Raji (cell line): Measurements from ENCODE around the gene LAG3.

ENCODE experiments used
- POLR2A ChIP-seq: IDR thresholded peaks from 2 replicates; pipeline ENCODE4 v1.6.1; 2011; ENCODE audit warnings: low read depth, low read length, control low read depth; ENCODE audit not compliant: insufficient read depth

LAG3 gene

DNA sequence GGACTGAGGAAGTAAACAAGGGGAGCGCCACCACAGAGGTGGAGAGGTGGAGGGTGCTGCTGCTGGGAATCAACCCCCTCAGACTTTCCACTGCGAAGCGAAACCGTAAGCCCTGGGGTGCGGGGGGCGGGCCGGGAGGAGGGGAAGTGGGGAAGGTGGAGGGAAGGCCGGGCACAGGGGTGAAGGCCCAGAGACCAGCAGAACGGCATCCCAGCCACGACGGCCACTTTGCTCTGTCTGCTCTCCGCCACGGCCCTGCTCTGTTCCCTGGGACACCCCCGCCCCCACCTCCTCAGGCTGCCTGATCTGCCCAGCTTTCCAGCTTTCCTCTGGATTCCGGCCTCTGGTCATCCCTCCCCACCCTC lies at the start of gene LAG3:
Gene LAG3 (plus strand): TSS at position 190 of the 365 bp plus-strand sequence. CDS start 333 bp downstream, outside the sequence.
- no peak for TF ChIP-seq POLR2A

DNA sequence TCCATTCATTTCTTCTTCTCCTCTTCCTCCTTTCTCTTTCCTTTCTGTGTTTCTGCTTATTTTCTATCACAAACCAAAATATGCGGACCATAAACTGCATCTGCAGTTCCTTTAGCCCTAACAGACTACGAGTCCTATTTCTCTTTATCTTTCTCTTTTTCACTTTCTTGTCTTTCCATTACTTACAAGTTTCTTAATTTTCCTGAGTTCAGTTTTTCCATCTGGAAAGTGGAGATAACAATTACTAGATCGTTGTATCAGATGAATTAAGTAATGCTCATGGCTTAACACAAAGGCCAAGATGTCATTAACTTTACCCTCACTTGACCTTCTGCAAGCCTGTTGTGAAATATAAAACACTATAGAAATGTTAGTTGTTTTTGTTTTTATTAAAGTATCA lies 49.5 kb upstream of the LAG3 start:
- no peak for TF ChIP-seq POLR2A

DNA sequence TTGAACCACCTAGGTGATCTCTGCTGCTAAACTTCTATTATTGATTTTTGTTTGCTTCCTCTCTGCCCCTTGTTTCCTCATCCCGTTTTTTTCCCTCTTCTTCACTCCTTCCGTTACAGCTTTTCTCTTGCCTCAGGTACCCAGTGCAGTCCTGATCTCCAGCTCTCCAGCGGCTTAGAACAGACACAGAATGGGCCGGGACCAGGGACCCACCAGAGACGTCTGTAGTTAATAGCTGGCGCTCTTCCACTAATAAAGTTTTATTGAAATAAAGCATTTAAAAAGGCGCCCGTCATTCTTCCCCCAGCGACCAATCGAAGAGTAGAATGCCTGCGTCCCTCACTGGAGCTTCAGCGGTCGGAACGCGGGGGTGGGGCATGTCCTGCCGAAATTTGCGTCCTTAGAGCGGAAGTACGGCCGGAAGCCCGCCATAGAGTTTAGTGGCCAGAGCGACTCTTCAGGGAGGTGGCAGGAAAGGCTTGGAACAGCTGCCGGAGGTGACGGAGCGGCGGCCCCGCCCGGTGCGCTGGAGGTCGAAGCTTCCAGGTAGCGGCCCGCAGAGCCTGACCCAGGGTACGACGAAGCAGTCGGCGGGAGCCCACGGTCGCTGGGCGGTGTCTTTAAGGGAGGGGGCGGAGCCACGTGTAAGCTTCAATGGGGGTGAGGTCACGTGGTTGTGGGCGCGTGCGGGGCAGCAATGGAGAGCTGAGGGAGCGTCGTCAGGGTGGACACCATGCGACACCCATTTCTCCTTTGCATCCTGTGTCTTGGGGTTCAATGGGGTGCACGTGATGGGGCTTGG lies 48.5 kb upstream of the LAG3 start, which contains the start of gene COPS7A:
Gene COPS7A (plus strand): TSS at position 440 of the 802 bp plus-strand sequence. CDS start 611 bp downstream, outside the sequence.
- TF ChIP-seq POLR2A = peak; percentile 88

DNA sequence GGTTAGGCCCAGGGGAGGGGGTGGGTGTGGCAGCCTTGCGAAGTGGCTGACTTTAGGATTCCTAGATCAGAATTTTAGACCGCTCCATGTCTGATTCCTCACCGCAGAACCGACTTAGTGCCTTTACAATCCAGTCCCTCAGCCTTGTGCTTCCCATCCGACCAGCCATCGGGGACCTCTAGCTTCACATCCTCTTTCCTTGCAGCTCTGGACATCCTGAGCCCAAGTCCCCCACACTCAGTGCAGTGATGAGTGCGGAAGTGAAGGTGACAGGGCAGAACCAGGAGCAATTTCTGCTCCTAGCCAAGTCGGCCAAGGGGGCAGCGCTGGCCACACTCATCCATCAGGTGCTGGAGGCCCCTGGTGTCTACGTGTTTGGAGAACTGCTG lies 47.9 kb upstream of the LAG3 start:
- no peak for TF ChIP-seq POLR2A

DNA sequence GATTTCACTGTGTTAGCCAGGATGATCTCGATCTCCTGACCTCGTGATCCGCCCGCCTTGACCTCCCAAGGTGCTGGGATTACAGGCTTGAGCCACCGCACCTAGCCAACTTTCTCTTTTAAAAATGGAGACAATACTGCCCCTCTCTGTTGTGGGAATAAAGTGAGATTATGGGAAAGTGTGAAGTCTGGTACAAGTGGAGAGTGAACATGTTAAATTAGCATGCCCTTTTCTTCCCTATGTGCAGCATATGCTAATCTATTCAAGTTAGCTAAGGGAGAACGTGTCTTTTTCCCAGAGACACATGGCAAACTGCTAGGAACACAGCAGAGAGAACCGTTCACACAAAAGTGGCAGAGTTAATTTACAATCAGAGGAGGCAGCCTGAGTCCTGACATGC lies 47.0 kb upstream of the LAG3 start:
- TF ChIP-seq POLR2A = no peak

DNA sequence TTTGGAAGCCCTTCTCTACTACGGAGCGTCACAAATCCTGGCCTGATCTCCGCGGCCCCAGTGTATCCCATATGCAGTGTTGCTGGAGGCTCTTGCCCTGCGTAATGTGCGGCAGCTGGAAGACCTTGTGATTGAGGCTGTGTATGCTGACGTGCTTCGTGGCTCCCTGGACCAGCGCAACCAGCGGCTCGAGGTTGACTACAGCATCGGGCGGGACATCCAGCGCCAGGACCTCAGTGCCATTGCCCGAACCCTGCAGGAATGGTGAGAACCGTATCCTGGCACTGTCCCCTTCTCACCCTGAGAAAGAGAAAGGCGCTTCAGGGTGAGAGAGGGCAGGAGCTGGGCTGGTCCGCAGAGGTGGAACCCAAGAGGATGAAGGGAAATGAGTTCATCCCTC lies 43.1 kb upstream of the LAG3 start:
- TF ChIP-seq POLR2A = no peak

DNA sequence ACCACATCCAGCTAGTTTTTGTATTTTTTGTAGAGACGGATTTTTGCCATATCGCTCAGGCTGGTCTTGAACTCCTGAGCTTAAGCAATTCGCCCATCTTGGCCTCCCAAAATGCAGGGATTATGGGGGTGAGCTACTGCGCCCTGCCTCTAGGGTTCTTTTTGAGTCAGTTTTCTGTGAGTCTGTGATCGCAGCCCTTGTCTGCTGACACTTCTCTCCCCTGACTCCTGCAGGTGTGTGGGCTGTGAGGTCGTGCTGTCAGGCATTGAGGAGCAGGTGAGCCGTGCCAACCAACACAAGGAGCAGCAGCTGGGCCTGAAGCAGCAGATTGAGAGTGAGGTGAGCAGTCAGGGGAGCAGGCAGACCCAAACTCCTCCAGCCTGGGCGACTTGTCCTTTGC lies 42.2 kb upstream of the LAG3 start:
- TF ChIP-seq POLR2A = no peak

DNA sequence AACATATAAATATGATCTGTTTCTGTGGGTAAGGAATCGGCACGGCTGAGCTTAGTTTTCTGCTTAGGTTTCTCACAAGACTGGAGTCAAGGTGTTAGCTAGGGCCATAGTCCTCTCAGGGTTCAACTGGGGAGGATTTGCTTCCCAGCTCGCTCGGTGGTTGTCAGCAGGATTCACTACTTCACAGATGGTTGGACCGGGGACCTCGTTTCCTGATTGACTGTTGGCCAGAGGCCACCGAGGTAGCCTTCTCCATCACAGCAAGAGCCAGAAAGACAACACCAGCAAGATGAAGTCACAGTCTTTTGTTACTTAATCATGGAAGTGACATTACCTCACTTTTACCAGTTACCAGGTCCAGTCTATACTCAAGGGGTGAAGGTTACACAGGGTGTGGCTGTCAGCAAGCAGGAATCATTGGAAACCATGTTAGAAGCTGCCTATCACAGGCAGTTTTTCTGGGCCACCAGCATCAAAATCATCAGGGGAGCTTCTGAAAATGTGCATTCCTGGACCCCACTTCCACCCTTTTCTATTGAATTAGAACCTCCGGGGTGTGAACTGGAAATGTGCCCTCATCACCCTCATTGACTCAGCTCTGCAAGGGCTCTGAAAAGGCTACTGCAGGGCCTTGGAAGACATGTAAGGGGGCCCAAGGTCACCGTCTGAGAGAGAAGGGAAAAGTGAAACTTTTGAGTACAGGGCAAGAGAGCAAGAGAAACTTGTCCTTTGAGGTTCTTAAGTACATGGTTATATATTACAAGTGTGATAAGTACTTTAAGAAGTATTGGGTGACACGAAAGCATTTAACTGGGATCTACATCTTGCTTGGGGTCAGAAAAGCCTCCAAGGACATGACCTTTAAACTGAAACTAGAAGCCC lies 37.6 kb upstream of the LAG3 start:
- TF ChIP-seq POLR2A = no peak

DNA sequence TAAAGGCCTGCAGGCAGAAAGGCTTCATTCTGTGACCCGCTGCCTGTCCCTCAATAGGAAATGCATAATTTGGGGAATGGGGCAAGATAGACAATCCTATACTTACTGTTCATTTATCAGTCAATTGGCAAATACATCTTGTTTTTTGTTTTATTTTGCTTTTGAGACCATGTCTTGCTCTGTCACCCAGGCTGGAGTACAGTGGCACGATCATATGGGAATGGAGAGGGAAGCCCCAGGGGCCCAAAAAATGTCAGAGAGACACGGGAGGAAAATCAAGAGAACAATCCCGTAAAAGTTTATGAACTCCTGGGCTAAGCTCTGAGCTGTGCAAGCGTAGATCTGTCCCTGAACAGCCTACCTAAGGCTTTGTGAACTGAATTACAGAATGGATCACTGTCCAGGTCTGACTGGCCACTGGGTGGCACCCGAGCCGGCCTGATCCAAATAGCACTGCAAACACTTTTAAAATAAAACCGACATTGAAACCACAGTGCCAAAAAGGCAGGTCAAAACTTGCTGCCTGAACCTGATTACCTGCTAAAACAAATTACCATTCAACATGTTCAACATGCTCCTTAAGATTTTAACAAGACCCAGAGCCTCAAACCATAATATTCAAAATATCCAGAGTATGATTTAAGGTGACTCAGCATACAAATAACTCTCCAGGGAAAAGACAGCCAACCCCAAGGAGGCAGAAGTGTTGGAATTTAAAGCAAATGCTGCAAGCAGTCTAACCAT lies 36.7 kb upstream of the LAG3 start:
- no peak for TF ChIP-seq POLR2A

DNA sequence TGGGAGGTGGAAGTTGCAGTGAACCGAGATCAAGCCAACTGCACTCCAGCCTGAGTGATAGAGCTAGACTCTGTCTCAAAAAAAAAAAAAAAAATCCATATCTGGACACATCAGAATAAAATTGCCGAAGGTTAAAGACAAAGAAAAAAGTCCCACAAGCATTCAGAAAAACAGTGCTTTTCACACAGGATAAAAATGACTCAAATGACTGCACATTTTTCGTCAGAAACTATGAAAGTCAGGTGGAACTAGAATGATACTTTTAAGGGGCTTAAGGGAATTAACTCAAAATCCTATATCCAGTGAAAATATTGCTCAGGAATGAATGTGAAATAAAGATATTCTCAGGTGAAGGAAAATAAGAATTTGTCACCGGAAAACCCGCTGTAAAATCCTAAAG lies 35.6 kb upstream of the LAG3 start:
- TF ChIP-seq POLR2A = no peak

DNA sequence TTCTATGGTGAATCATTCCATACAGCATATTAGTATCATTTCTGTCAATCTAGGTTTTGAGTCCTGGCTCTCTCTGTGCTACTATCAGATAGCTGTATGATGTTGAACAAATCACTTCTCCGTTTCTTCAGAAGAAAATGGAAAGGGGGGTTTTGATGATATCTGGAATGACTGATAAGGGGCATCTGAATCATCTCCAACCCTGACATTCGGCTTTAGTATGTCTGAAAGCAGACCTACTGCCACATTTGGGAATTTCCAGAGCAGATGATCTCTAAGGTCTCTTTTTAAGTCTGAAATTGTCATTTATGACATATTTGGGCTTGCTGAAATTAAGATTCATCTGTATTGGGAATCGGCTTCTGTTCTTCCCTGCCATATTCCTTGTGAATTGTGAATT lies 29.5 kb upstream of the LAG3 start:
- TF ChIP-seq POLR2A = no peak

DNA sequence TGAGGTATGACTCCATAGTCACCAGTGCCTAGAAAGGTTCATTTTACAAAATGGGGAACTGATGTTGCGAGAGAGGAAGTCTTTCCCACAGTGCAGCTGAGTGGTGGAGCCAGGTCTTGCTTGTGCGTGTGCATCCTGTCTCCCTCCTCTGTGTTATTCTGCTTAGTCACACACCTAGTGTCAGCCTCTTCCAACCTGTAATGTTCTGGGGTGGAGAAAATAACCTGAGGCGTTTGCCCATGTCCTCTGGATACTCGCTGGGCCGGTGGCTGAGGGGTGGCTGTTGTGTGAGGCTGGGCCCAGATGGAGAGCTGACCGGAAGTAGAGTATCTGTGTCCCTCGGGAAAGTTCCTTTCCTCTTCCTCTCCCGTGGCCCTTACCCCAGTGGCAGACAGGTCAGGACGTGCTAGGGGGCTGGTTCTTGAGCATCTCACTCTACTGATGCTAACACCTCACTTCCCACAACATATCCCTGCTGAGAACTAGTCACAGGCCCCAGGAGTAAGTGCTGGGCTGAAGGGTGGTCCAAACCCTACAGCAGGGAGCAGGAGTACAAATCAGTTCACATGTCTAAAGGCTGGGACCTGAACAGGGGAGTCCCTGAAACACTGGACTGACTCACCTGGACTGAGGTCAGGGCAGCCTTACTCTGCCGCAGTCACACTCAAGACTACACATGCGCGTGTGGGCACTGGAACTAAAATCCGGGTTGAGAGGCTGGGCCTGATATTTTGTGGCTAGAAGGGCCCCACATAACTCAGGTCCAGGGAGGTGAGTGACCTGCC lies 26.4 kb upstream of the LAG3 start:
- 0 out of 2 replicates have a peak, but pooled peaks have one; percentile 24 for TF ChIP-seq POLR2A

DNA sequence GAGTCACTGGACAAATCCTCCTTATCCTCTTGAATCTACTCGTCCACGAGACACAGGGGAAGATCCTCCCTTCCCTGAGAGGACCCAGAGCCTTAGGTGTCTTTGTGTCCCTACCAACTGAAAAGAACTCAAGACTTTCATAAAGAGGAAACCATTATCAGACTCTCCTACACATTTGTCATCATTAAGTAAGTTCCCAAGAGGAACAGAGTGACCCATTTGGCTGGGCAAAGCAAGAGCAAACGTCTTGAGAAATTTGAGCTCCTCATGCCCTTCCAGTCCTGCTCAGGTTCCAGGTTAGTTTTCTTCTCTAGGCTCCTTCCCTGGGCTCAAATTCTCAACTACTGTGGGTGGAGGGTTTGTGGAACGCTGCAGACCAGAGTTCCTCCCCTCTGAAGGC lies 25.1 kb upstream of the LAG3 start:
- no peak for TF ChIP-seq POLR2A

DNA sequence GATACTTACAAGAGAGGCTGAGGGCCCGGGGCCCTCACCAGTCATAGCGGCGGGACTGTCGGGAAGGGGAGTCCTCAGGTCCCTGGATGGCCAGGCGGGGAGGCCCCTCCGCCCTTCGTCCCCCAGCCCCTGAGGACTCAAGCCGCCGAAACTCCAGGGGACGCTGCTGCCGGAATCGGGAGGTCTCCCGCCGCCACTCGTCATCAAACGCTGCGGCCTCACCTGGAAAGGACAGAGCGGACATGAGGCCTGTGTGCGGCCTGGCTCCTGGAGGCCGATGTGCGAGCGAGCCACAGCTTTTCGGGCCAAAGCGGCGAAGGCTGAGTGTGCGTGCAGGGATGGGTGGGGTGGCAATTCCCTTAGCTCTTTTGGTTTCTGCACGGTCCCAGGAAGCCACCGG lies 23.6 kb upstream of the LAG3 start:
- TF ChIP-seq POLR2A = no peak
